GM19035 (cell line): ENCODE data around the gene MIOX.
A peak's percentile ranks its signal among the peaks of the same experiment; 100 is the strongest.
"Not testable (repeated sequence)": the region's sequence is repeated elsewhere in the genome, so short reads cannot be mapped to it uniquely, and the experiment has no call there.

Experiments
- ATAC-seq: cut with Tn5 transposase; IDR thresholded peaks from one replicate; pipeline ENCODE4 v1.9.1; 2021; ENCODE audit not compliant: unreplicated experiment

The MIOX gene

GRCh38 chr22:50528682-50529415 is 42.2 kb downstream of the MIOX start:
- ATAC-seq = no peak

GRCh38 chr22:50529416-50529896 is 42.8 kb downstream of the MIOX start:
- no peak for ATAC-seq

GRCh38 chr22:50529897-50530579 is 43.4 kb downstream of the MIOX start, which contains the start of gene TYMP:
Gene TYMP, minus strand, starts transcription at chr22:50530012. Its CDS starts 303 bp downstream, at chr22:50529709.
- ATAC-seq = peak; percentile 23

GRCh38 chr22:50530580-50530876 is 43.9 kb downstream of the MIOX start:
- no peak for ATAC-seq

GRCh38 chr22:50530877-50531545 is 44.4 kb downstream of the MIOX start:
- ATAC-seq = peak; percentile 22

- ATAC-seq = peak; percentile 28
Measured at GRCh38 chr22:50531546-50531961, 44.9 kb downstream of the MIOX start.

- ATAC-seq = peak; percentile 1
Measured at GRCh38 chr22:50531962-50532674, 45.5 kb downstream of the MIOX start.

GRCh38 chr22:50532824-50533796 is 46.5 kb downstream of the MIOX start:
- no peak for ATAC-seq

GRCh38 chr22:50533856-50534711 is 47.4 kb downstream of the MIOX start:
- not testable (repeated sequence) for ATAC-seq

- no peak for ATAC-seq
Measured at GRCh38 chr22:50535113-50535512, 48.5 kb downstream of the MIOX start.

GRCh38 chr22:50536226-50536625 is 49.6 kb downstream of the MIOX start:
- no peak for ATAC-seq

- ATAC-seq = no peak
Measured at GRCh38 chr22:50537765-50538164, 51.1 kb downstream of the MIOX start.
